ENCODE results near the gene PCDHA2.

GRCh38 chr5:140795259-140795641 is 598 bp downstream of the PCDHA2 start:
- TF ChIP-seq REST (IDR thresholded peaks at IDR 0.05; ENCODE audit: borderline replicate concordance) (no peak), POLR2AphosphoS5 (IDR thresholded peaks at IDR 0.05) (no peak), EP300 (conservative IDR thresholded peaks at IDR 0.05; ENCODE audit: poor library complexity, severe bottlenecking) (no peak)
- TF ChIP-seq, protein P1, sequence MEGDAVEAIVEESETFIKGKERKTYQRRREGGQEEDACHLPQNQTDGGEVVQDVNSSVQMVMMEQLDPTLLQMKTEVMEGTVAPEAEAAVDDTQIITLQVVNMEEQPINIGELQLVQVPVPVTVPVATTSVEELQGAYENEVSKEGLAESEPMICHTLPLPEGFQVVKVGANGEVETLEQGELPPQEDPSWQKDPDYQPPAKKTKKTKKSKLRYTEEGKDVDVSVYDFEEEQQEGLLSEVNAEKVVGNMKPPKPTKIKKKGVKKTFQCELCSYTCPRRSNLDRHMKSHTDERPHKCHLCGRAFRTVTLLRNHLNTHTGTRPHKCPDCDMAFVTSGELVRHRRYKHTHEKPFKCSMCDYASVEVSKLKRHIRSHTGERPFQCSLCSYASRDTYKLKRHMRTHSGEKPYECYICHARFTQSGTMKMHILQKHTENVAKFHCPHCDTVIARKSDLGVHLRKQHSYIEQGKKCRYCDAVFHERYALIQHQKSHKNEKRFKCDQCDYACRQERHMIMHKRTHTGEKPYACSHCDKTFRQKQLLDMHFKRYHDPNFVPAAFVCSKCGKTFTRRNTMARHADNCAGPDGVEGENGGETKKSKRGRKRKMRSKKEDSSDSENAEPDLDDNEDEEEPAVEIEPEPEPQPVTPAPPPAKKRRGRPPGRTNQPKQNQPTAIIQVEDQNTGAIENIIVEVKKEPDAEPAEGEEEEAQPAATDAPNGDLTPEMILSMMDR (IDR thresholded peaks at IDR 0.05; ENCODE audit: poor library complexity, severe bottlenecking) = peak; percentile 28

Measured in neural cell (in vitro differentiated cells).